ENCODE data around the gene WDR6.

- TF ChIP-seq POLR2A (IDR thresholded peaks at IDR 0.05; ENCODE audit: extremely low read depth, insufficient read length) (no peak), CTCF (IDR thresholded peaks at IDR 0.05; ENCODE audit: low read depth, low read length) (no peak), MAX (IDR thresholded peaks at IDR 0.05; ENCODE audit: low read depth, low read length) (no peak), MYC (IDR thresholded peaks at IDR 0.05; ENCODE audit: low read depth, low read length) (no peak)
Measured at GRCh38 chr3:49030321-49030720, 23.1 kb downstream of the WDR6 start.

Measured in NB4 (cell line).